Stimulated activated CD4-positive, alpha-beta T cell treated with anti-CD3 and anti-CD28 coated beads, TNF-alpha, amount 100 ng/mL, for 4 hours (primary cell): ENCODE measurements around the gene SPINK2.

Source experiments
- DNase-seq, 3 experiments: peaks; one replicate each; pipeline ENCODE4 v3.0.0-alpha.2; 2020; ENCODE audit warnings: low read depth in 3 of 3

The SPINK2 gene, protein sequence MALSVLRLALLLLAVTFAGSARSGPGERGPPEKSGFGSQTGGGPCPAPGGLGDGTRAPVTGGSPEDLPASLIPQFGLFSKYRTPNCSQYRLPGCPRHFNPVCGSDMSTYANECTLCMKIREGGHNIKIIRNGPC

DNA sequence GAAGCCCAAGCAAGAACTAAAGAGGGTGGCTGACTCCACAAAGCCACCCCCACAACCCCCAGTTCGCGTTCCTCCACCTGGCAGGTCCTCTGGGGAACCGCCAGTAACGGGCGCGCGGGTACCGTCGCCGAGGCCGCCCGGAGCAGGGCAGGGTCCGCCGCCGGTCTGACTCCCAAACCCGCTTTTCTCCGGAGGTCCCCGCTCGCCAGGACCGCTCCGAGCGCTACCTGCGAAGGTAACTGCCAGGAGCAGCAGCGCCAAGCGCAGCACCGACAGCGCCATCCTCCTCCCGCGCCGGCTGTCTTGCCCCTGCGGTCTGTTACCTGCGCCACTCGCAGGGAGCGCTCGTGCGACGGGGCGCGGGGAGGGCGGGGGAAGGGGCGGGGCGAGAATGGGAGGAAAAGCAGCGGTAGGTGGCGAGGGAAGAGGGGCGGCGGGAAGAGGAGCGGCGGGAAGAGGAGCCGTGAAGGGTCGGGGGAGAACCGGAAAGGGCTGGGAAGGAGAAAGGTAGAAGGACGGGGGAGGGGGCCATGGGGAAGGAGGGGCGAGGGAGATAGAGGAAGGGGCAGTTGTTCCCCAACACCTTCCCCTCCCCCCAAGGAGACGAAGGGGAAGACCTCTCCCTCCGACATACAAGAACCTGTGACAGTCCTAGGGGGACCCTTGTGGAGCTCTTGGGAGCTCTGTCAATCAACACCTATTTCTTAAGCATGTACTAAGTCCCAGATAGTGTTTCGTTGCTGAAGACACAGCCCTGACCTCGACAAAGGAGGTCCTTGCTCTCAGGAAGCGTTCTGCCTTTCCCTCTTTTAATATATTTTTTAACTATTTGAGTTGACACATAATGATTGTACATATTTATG lies at the start of gene SPINK2:
Gene SPINK2 (minus strand): TSS at position 321 of the 863 bp plus-strand sequence. CDS start 39 bp downstream, at position 282.
- peak; percentile 40 to 55 (median 50) for DNase-seq

DNA sequence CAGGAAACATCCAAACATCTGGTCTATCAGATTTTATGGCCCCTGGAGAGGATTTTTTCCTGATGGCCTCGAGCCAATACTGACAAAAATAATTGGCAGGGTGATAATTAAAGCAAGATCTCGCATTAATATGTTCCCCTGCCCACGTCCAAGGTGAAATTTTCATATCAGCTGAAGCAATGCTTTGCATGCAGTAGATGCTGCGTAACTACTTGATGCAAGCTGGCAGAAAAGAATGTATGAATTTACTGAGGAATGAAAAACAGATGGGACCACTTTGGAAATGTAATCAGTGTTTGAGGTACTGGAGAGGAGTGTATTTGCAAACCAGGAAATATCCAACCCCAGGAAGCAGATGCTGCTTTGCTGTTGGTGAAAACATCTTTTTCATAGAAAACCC lies 49.4 kb upstream of the SPINK2 start:
- DNase-seq: no peak

DNA sequence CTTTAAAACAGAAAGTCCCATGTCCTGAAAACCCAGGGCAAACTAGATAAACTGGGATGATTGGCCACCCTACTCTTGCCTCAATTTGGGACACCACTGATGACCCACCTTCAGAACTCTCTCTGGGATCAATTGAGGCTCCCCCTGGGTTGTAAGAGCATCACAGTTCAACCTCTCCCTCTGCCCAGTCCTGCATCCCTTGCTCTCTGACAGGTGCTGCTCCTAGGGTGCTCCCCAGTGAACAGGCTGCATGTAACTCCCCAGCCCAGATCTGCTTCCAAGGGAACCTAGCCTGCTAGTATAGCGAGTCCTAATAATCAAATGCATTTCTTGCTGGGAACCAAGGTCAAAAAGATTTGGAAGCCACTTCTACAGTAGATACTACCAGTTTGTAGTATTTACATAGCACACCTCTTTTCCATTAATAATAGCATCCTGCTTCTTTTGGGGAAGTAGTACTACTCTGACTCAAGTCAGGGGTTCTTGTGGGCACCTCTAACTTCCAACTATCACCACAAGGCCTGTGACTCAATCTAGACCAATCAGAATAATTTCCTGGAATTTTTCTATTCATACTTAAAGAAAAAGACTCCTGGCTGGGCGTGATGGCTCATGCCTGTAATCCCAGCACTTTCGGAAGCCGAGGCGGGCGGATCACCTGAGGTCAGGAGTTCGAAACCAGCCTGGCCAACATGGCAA lies 42.1 kb upstream of the SPINK2 start:
- no peak for DNase-seq

DNA sequence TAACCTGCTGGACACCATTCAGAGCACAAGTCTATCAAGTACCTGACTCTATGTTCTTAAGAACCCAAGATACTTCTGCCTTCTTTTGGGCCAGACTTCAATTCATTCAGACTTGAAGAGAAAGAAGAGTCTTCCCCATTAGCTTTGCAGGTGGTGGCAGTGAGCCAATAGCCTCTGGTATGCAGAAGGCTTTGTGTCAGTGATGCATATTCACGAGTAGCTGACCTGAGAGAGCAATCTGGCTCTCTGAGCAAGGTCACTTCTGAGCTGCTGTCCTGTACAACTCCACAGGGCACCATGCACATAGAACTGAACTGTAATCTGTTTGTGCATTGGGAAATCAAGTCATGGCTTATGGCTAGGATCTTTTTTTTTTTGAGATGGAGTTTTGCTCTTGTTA lies 39.9 kb upstream of the SPINK2 start:
- DNase-seq: no peak

DNA sequence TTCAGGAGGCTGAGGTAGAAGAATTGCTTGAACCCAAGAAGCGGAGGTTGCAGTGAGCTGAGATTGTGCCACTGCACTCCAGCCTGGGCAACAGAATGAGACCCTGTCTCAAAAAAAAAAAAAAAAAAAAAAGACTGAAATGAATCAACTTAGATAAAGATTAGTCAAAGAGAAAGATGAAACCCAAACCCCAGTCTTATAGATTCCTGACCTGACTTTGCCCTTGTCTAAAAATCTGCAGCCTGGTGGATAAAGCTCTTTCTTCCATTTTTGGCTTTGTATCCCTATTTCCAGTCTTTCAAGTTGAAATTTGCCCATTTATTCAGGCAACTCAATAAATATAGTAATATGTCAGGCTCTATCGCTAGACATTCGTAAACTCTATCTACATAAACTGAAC lies 39.3 kb upstream of the SPINK2 start:
- DNase-seq: no peak

DNA sequence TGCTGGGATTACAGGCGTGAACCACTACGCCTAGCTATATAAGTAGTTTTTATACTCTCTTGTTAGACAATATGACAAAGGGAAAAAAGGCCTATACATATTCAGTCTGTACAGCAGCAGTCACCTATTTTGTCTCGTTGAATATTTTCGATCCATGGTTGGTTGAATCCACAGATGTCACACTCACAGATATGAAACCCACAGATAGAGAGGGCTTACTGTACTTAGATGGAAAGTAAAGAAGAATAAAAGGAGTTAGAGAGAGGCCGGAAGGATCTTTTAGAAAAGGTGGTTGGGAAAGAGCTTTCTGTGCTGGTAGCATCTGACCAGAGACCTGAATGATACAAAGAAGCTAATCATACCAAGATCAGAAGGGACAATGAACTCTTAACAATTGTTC lies 38.3 kb upstream of the SPINK2 start:
- no peak for DNase-seq

DNA sequence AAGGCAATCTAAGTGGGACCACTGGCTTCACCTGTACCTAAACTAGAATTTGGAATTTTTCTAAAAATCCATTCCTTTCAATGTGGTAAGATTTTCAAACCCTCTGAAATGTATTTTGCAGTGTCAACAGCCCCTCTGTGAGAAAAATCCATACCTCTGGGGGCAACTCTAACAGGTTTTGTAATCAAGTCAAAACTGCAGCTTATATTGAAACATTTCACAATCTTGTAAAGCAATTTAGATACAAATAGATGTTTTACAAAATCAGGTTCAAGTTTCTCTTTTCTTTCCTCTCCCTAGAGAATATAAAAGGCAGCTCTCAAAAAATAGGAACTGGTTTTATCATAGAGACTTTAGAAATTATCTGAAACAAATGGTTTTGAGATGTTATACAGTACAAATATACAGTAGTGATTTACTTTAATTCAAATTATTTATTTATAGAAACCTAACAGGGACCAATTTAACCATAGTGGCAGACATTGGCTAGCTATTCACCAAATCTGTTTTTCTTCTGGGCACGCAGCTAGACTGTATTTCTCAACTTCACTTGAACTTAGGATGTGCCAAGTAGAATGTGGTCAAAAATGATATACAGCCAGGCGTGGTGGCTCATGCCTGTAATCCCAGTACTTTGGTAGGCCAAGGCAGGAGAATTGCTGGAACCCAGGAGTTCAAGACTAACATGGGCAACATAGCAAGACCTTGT lies 36.3 kb upstream of the SPINK2 start:
- DNase-seq: no peak

DNA sequence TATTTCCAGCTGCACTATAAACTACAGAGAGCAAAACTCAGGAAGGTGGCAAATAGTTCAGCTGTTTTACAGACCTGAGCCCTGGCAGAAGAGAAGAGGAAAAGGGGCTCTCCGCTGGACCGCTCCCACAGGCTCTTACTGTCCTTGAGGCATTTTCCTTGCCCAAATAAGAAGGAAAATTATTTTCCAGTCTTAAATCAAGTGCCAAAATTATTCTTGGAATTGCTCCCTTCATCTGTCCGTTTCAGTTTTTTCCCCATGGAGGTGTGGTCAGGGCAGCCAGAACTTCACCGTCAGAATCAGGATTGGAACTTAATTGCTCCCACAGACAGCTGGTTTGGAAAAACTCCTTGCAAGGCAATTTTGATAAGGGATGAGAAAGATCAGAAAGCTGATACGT lies 35.2 kb upstream of the SPINK2 start:
- DNase-seq: no peak

DNA sequence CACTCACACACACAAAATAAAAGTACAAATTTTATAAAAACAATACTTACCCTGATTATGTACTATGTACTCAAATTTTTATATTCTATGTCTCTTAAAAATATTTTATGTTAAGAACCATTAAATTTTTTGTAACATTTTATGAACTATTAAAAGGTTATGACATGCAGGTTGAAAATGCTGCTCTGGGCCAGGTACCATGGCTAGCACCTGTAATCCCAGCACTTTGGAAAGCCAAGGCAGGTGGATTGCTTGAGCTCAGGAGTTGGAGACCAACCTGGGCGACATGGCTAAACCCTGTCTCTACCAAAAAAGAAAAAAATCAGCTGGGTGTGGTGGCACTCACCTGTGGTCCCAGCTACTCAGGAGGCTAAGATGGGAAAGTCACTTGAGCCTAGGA lies 29.4 kb upstream of the SPINK2 start:
- DNase-seq: no peak

DNA sequence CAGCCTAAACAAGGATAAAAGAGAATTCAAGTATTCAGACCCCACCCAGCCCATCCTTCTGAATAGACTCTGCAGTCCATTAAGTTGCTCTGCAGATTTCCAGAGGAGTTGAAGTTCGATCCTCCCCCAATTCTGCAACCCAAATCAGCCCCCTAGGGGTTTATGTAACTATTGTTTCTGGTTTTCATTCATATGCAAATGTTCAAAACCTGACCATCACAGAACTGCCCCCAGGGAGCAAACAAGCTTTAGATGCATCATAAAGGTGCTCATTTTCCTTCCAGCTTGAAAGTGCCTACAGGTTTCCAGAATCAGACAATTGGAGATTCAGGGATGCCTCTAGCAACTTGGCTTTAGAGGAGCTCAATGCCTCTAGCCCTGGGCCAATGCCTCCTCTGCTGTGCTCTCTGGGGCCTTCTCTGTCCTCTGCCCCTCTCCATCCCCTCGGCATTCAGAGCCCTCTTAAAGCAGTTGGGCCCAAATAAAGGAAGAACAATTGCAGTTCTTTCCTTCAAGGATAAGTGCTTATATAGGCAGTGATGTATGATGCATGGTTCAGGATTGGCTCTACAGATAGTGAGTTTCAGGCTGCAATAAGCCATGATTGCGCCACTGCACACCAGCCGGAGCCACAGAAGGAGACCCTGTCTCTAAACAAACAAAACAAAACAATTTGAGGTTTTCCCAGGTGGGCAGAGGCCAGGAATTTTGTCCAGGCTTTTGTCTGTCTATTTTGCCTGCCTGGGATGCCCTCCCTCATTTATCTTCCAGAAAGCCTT lies 23.5 kb upstream of the SPINK2 start:
- no peak for DNase-seq

DNA sequence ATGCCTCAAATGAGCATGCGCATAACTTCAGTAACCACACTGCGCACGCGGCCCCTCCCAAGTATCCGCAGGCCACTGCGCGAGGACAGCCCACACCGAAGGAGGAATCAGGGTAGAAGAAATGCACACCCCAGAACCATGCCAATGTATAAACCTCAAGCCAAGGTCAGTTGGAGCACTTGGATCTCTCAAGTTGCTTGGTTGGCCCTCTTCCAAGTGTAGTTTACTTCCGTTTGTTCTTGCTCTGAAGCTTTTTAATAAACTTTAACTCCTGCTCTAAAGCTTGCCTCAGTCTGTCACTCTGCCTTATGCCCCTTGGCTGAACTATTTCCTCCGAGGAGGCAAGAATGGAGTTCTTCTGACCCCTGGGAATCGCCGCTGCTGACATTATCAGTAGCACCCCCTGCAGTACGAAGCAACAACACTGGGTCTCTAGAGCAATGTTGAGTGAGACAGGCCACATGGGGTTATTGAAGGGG lies 22.0 kb upstream of the SPINK2 start:
- DNase-seq: no peak

DNA sequence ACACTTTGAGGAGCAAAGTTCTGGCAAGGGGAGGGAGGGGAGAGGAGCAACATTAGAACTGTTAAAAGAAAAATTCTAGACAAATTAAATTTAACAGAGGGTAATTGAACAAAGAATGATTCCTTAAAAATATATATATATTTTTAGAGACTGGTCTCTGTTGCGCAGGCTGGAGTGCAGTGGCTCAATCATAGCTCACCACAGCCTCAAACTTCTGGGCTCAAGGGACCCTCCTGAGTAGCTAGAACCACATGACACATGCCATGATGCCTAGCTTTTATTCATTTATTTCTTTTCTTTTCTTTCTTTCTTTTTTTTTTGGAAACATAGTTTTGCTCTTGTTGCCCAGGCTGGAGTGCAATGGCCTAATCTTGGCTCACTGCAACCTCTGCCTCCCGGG lies 19.1 kb upstream of the SPINK2 start:
- DNase-seq: no peak

DNA sequence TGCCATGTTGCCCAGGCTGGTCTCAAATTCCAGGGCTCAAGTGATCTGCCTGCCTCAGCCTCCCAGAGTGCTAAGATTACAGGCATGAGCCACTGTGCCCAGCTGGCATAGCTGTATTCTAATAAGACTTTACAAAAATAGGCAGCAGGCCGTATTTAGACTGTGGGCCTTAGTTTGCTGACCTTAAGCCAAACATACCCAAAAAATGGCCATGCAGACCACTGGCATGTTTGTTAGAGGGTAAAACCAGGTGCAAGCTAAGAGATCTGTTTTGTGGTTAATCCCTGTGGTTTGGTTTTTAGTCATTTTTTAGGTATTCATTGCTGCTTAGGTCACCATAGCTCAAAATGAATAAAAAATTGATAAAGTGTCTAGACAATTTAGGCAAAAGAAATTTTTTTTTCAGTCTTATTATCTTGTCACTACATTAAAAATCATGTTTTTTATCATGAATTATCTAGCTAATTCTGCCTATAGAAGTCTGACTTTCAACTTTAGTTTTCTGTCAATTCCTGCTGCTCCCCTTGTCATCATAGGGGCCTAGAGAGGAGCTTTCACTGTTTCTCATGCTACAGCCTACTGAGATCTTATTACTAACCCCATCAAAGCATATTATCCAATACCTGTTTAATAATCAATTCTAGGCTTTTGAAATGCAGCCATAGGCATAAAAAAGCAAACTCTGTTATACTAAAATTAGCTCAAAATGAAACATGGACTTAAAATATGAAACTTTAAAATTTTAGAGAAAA lies 7.5 kb upstream of the SPINK2 start:
- DNase-seq: no peak

DNA sequence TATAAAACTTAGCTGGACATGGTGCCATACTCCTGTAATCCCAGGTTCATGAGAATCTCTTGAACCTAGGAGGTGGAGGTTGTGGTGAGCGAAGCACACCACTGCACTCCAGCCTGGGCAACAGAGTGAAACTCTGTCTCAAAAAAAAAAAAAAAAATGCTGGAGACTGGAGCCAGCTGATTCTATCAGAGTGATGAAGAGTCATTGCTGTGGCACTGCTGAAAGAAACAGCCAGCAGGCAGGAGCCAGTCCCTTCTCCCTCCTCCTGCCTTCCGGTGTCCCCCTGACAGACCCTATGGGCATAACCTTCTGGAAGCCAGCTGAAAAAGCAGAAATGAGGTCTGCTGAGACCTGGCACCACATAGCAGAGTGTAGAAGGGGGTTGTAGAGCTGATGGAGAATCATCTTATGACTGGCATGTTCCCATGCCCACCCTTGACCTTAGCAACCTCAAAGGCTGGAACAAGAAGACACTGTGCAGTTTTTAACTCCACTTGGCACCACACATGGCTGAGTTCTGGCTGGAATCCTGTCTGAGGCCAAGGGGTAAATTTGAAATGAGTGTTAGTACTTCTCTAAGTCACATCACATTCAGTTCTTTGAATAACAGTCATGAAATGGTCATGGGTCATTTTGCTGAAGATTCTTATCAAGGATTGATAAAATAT lies 2.6 kb upstream of the SPINK2 start:
- no peak for DNase-seq

DNA sequence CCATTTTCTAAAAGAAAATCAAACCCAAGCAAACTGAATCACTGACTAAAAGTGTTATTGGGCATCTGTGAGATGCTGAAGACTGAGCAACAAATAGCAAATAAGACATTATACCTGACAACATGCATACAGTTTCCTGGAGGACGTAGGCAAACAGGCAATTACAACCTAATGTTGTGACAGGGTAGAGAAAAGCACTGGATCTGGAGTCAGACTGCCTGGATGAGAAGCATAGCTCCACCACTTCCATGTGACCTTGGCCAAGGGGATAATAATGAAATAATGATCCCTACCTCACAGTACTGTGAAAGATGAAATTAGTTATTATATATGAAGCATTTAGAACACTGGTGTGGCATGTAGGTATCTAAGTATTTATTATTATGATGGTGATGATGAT lies 2.7 kb downstream of the SPINK2 start:
- no peak for DNase-seq

DNA sequence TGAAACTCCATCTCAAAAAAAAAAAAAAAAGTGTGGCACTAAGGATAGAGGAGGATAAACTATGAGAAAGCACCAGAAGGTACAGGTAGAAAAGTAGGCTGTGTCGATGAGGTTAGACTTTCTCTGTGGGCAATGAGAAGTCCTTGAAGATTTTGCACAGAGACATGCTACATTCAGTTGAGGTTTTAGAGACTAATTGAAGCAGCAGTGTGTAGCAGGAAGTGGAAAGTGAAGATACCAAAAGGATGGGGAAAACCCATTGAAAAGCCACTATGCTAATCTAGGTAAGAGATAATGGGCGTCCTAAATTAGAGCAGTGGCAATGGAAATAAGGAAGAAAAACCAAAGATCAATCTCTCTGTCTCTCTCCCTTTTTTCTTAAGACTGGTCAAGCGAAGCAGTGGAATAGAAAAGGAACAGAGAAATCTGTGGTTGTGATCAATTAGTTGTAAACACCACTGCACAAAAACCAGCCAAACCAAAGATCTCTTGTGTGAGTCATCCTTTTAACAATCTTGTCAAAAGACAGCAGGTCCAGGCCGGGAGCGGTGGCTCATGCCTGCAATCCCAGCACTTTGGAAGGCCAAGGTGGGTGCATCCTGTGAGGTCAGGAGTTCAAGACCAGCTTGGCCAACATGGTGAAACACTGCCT lies 3.5 kb downstream of the SPINK2 start:
- no peak for DNase-seq

DNA sequence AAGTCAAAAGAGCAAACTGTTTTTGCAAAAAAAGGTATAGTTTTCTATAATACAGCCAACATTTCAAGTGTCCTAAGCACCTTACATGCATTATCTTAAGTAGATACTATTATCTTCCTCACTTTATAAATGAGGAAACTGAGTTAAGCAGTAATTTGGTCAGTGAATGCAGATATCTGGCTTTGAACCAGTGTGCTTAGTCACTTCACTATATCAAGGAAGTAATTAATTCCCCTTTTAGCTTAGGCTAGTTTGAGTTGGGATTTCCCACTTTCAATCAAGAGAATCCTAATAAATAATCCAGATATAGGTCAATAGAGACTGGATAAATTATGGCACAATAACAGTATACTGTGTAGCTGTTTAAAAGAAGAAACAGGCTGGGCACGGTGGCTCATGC lies 14.8 kb downstream of the SPINK2 start:
- DNase-seq: no peak

DNA sequence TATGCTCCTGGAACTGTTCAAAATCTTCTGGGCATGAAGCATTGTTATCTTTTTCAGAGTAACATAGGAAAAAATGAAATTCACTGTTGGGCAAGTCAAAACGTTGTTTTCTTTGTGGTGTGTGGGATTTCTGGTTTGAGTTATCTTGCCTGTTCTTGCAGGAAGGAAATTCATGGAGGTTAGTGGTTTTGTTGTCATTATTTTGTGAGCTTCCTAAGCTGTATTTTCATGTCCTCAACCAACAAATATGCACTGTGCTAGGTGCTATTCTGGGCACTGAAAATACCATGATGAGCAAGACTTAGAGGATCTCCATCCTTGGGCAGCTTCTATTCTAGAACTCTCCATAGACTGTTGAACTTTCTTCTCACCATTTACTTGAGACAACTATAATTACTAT lies 16.9 kb downstream of the SPINK2 start:
- no peak for DNase-seq

DNA sequence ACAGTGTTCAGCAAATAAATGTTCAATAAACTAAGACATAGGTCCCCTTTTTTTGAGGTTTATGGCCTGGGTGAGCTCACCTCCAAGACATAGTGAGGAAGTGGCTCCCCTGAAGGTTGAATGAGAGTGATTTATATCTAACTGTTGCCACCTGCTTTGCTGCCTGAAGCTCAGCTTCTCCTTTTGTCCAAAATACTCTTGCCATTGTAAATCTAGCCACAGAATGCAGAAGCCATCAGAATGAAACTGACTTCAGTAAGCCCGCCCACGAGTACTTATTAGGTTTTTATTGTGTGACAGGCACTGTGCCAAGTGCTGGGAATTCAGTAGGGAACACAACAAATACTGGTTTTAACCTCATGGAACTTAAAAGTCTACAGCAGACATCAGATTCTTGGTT lies 18.0 kb downstream of the SPINK2 start:
- DNase-seq: no peak
